HepG2 (cell line): ENCODE results near the gene ATP2B2.

Experiments
- ELF1 ChIP-seq: sonication (generic); formaldehyde crosslinking; IDR thresholded peaks from 2 replicates; pipeline ENCODE4 v1.4.0; 2020; ENCODE audit warnings: missing genetic modification reagents
- KDM1A ChIP-seq: IDR thresholded peaks from 2 replicates; pipeline ENCODE4 v1.6.1; 2016; ENCODE audit warnings: missing compliant biosample characterization
- POLR2AphosphoS5 ChIP-seq: IDR thresholded peaks from 2 replicates; pipeline ENCODE4 v1.6.1; 2012; ENCODE audit warnings: low read depth, low read length
- ZNF543 ChIP-seq: sonication (generic); formaldehyde crosslinking; IDR thresholded peaks from 2 replicates; pipeline ENCODE4 v1.4.0; 2020; ENCODE audit warnings: mild to moderate bottlenecking, missing genetic modification reagents

DNA sequence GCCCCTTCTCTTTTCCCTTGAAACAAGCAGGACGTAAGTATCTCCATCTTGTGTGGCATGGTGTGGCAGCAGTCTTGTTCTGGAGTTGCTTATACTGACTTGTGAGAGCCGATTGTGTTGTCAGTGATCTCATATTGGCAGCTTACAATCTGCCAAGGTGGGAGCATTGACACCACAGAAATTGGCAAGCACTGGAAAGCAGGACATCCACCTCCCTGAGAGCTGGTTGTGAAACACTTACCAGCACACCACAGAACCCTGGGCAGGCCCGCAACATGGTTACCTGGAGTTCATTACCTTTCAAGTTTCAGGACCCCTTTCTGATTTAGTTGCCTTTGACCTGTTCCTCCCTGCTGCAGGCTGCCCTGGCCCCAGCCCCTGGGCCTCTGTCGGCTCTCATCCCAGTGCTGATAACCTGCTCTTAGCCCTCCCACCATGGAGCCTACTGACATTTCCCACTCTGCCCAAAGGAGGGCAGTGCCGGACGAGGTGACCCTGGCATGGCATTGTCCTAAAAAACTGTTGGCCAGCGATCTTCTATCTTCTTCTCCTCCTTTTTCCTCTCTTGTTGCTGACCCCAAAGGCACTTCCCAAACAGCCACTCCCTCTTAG, 10.6 kb upstream of the ATP2B2 start:
- TF ChIP-seq ZNF543 (CRISPR knock-in tag) = 0 out of 2 replicates have a peak, but pooled peaks have one; percentile 34
- TF ChIP-seq POLR2AphosphoS5 = no peak
- TF ChIP-seq KDM1A (CRISPR knock-in tag) = no peak
- TF ChIP-seq ELF1 (CRISPR knock-in tag) = no peak
